ENCODE measurements around the gene TSC1. TPM values are rescaled to one million over a fixed set of nuclear protein-coding genes. Genes with fewer than 3 reads are reported as not detected.

Gene TSC1
- total RNA-seq, 1 donor from 2014 or later: 20.8 TPM

- TF ChIP-seq CTCF (IDR thresholded peaks at IDR 0.05; ENCODE audit: insufficient read depth, low read length, severe bottlenecking): no peak
- DNase-seq (ENCODE audit: low read depth) (no peak), FAIRE-seq (no peak)
- H3K4me3 ChIP-seq (ENCODE audit: low read depth, low read length): no peak overlapping the region
- H3K27me3 ChIP-seq (ENCODE audit: control insufficient read depth, insufficient read depth, low read length): no peaks in the 10 kb centered on the region
- no peaks in the 10 kb centered on the region for H3K36me3 ChIP-seq (ENCODE audit: control insufficient read depth, insufficient read depth, low read length)
Measured at GRCh38 chr9:132888151-132888550, 56.3 kb downstream of the TSC1 start.

- no peaks in the 10 kb centered on the region for H3K27me3 ChIP-seq (ENCODE audit: control insufficient read depth, insufficient read depth, low read length)
- no peak overlapping the region for H3K4me3 ChIP-seq (ENCODE audit: low read depth, low read length)
- FAIRE-seq (no peak), DNase-seq (ENCODE audit: low read depth) (no peak)
- no peak for TF ChIP-seq CTCF (IDR thresholded peaks at IDR 0.05; ENCODE audit: insufficient read depth, low read length, severe bottlenecking)
- no peaks in the 10 kb centered on the region for H3K36me3 ChIP-seq (ENCODE audit: control insufficient read depth, insufficient read depth, low read length)
Measured at GRCh38 chr9:132887181-132888120, 57.0 kb downstream of the TSC1 start.

GRCh38 chr9:132886334-132886725, 58.1 kb downstream of the TSC1 start:
- DNase-seq (ENCODE audit: low read depth) (no peak), FAIRE-seq (no peak)
- Histone ChIP-seq H3K36me3 (ENCODE audit: control insufficient read depth, insufficient read depth, low read length) (no peaks in the 10 kb centered on the region), H3K27me3 (ENCODE audit: control insufficient read depth, insufficient read depth, low read length) (no peaks in the 10 kb centered on the region), H3K4me3 (ENCODE audit: low read depth, low read length) (no peak overlapping the region)
- TF ChIP-seq CTCF (IDR thresholded peaks at IDR 0.05; ENCODE audit: insufficient read depth, low read length, severe bottlenecking): no peak

- H3K4me3 ChIP-seq (ENCODE audit: low read depth, low read length): no peak overlapping the region
- FAIRE-seq (no peak), DNase-seq (ENCODE audit: low read depth) (no peak)
- no peaks in the 10 kb centered on the region for H3K36me3 ChIP-seq (ENCODE audit: control insufficient read depth, insufficient read depth, low read length)
- no peak for TF ChIP-seq CTCF (IDR thresholded peaks at IDR 0.05; ENCODE audit: insufficient read depth, low read length, severe bottlenecking)
- H3K27me3 ChIP-seq (ENCODE audit: control insufficient read depth, insufficient read depth, low read length): no peaks in the 10 kb centered on the region
Measured at GRCh38 chr9:132885720-132886333, 58.6 kb downstream of the TSC1 start.

GRCh38 chr9:132883349-132884294, 60.8 kb downstream of the TSC1 start:
- no peak for FAIRE-seq

More at GRCh38 chr9:132883349-132884294, 60.8 kb downstream of the TSC1 start:
- DNase-seq (ENCODE audit: low read depth): no peak
- Histone ChIP-seq H3K27me3 (ENCODE audit: control insufficient read depth, insufficient read depth, low read length) (no peaks in the 10 kb centered on the region), H3K36me3 (ENCODE audit: control insufficient read depth, insufficient read depth, low read length) (no peaks in the 10 kb centered on the region), H3K4me3 (ENCODE audit: low read depth, low read length) (no peak overlapping the region)
- TF ChIP-seq CTCF (IDR thresholded peaks at IDR 0.05; ENCODE audit: insufficient read depth, low read length, severe bottlenecking): no peak

Data from bronchial epithelial cell (primary cell).